Measurements from ENCODE around the gene SLC30A2.
"Not testable (repeated sequence)": the region's sequence is repeated elsewhere in the genome, so short reads cannot be mapped to it uniquely, and the experiment has no call there.

Gene SLC30A2

GRCh38 chr1:26045722-26046245 is at the start of gene SLC30A2:
SLC30A2 (minus strand) TSS chr1:26046118; CDS start chr1:26045896, 222 bp downstream.
- no peak for DNase-seq

- DNase-seq = no peak
Observed at GRCh38 chr1:26094677-26095383, 48.9 kb upstream of the SLC30A2 start.

GRCh38 chr1:26094076-26094669 is 48.3 kb upstream of the SLC30A2 start:
- no peak for DNase-seq

- not testable (repeated sequence) for DNase-seq
Observed at GRCh38 chr1:26093569-26093968, 47.7 kb upstream of the SLC30A2 start.

GRCh38 chr1:26092422-26092821 is 46.5 kb upstream of the SLC30A2 start:
- no peak for DNase-seq

GRCh38 chr1:26090893-26091292 is 45.0 kb upstream of the SLC30A2 start:
- no peak for DNase-seq

- DNase-seq = no peak
Observed at GRCh38 chr1:26089125-26089524, 43.2 kb upstream of the SLC30A2 start.

GRCh38 chr1:26084844-26085243 is 38.9 kb upstream of the SLC30A2 start:
- DNase-seq = no peak

GRCh38 chr1:26084091-26084561 is 38.2 kb upstream of the SLC30A2 start:
- no peak for DNase-seq

- DNase-seq = no peak
Observed at GRCh38 chr1:26083208-26083607, 37.3 kb upstream of the SLC30A2 start.

GRCh38 chr1:26082020-26082350 is 36.1 kb upstream of the SLC30A2 start:
- no peak for DNase-seq

GRCh38 chr1:26081267-26082019 is 35.5 kb upstream of the SLC30A2 start:
- no peak for DNase-seq

- no peak for DNase-seq
Observed at GRCh38 chr1:26079960-26080814, 34.3 kb upstream of the SLC30A2 start.

GRCh38 chr1:26079178-26079563 is 33.3 kb upstream of the SLC30A2 start:
- DNase-seq = no peak

GRCh38 chr1:26078286-26079177 is 32.6 kb upstream of the SLC30A2 start:
- no peak for DNase-seq

- DNase-seq = no peak
Observed at GRCh38 chr1:26077524-26077923, 31.6 kb upstream of the SLC30A2 start.

GRCh38 chr1:26075421-26076144 is 29.7 kb upstream of the SLC30A2 start:
- peak; percentile 21 for DNase-seq

- DNase-seq = no peak
Observed at GRCh38 chr1:26072305-26072704, 26.4 kb upstream of the SLC30A2 start.

GRCh38 chr1:26070963-26071342 is 25.0 kb upstream of the SLC30A2 start:
- DNase-seq = no peak

GRCh38 chr1:26070296-26070962 is 24.5 kb upstream of the SLC30A2 start:
- no peak for DNase-seq

- DNase-seq = no peak
Observed at GRCh38 chr1:26069941-26070295, 24.0 kb upstream of the SLC30A2 start.

Data from suppressor macrophage treated with lipopolysaccharide for 4 hours (primary cell).